Measurements from ENCODE around the gene CDK14. TPM values are rescaled to one million over a fixed set of nuclear protein-coding genes. Genes with fewer than 3 reads are reported as not detected.

Gene CDK14
- total RNA-seq, 1 donor from 2014 or later = 19.7 TPM

DNA sequence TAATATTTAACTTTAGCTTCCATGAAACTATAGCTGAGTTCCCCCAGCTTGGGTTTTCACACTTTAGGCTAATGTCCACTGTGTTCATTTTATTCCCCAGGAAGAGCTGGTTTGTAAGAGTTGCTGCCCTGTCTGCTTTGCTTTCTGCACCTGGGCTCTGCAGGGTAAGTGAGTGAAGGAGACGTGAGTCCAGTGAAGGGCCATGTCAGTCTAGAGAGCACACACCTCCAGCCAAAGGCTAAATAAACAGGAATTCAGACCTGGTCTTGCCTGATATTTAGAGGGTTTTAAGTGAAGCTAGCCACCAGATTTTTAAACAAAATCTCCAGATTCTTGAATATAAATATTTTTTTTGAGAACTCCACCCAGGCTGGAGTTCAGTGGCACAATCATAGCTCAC is 643.7 kb downstream of the CDK14 start:
- no peak for DNase-seq (ENCODE audit: low read depth)

GRCh38 chr7:91240376-91240941 is 644.3 kb downstream of the CDK14 start:
- DNase-seq (ENCODE audit: low read depth) = no peak

DNA sequence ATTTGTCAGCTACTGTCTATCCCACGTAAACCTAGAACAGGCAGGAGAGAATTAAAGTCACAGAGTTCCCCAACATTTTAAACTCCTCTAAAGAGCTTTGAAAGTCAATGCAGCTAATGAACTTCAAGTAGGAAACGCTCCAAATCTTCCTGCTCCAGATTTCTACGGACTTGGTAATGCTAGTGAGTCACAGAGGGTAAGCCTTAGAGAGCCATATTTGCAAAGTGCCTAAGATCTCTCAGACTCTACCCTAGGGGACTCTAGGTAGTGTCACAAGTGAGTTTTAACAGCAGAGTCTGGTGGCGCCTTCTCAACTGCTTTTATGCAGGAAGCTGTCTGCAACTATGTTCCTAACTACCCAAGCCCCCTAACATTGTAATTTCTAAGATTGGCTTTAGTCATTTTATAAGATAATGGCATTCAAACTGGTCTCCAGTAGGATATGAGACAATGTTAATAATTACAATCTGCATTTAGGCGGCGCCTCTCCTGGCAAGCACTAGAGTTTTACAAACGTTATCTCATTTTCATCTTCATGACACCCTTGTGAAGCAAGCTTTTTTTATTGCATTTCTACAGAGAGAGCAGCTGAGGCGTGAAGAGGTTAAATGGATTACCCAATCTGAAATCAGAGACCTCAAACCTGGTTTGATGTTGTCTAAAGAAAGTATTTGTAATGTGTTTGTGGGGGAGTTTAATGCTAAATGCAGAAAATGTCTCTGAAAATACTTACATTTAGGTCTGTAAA is 646.1 kb downstream of the CDK14 start:
- DNase-seq (ENCODE audit: low read depth) = peak; percentile 52

DNA sequence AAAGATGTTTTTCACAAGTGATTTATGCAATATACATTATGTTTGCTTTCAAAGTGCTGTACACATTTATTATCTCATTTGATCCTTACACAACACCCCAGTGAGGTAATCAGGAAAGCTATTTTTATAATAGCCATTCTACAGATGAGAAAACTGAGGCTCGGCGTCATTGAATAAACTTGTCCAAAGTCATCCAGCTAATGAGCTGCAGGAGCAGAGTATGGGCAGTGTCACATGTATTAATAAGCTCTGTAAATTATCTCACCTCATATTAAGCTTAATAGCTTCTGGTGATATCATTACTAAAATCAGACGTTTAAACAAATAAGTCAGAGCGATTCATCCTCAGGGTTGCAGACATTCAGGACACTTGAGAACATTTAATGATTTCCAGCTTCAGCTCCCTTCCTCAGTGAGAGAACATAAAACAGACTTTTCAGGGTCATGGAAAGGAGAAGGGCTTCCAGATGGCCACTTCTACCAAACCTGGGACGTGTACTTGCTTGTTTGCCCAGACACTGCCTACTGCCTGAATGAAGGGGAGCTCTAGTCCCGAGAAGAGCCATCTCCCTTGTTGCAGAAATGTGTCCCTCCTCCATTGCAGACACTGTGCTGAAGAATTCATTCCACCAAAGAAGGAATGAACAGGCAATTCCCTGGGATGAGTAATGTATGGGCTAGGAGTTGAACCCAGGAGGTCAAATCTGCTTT is 647.6 kb downstream of the CDK14 start:
- no peak for DNase-seq (ENCODE audit: low read depth)

- no peak for DNase-seq (ENCODE audit: low read depth)
Measured at GRCh38 chr7:91247500-91247899, 651.4 kb downstream of the CDK14 start.

GRCh38 chr7:91248996-91249395 is 652.9 kb downstream of the CDK14 start:
- peak; percentile 65 for DNase-seq (ENCODE audit: low read depth)

GRCh38 chr7:91249506-91250233 is 653.5 kb downstream of the CDK14 start:
- DNase-seq (ENCODE audit: low read depth) = peak; percentile 57

DNA sequence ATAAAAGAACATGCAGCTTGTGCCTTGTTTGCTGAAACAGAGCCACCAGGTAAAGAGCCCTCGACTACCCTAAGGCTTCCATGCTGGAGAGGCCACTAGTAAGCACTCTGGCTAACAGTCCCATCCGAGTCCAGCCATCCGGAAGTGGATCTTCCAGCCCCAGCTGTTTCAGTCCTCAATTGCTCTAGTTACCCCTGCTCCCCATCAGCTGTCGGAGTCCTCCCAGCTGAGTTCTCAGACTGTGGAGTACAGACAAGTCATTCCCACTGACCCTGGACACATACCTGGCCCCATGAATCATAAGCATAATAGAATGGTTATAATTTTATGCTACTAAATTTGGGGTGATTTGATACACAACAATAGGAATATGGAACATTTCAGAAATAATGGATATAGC is 654.6 kb downstream of the CDK14 start:
- peak; percentile 68 for DNase-seq (ENCODE audit: low read depth)

- DNase-seq (ENCODE audit: low read depth) = no peak
Measured at GRCh38 chr7:91251877-91252276, 655.8 kb downstream of the CDK14 start.

Other genes starting within 250 kb of the CDK14 start
- gene GTPBP10, start 249.6 kb upstream of the CDK14 start, total RNA-seq = 13.0 and 17.4 TPM in 2 replicates
- 40.7 and 42.0 TPM in 2 replicates for gene CLDN12, start 192.9 kb upstream of the CDK14 start, total RNA-seq
- gene PTTG1IP2, start 126.7 kb upstream of the CDK14 start, total RNA-seq = not detected in 2 replicates